ENCODE data around the gene UMPS.

DNA sequence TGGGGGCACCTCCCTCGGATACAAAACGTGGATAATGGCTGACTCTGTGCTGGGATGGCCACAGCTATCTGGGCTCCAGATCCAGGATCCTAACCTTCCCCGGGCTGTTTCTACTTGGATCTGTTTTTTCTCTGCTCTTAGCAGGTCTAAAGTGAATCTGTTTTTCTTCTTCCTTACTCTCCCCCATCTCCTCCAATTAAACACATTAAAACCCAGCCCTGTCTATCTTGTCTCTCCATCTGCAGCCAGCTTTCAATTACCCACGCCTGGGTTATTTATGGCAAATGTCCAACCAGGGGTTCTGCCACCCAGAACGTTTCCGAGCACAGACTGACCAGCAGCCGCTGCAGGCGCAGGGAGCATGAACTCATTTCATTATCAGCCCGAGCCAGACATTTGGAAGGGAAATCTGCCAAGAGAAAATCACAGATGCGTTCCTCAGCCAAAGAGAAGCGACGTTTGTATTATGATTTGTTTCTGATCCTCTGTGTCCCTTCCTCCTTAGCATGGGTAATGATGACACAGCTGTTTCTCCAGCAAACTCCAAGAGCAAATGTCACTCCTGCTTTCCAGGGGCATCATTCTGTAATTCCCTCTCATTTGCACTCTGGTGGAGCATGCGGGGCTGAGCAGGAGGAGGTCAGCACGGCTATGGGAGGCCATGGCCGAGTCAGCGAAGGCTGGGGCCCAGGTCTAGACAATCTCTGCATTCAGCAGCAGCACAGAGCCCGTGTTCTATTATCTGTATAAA lies 42.0 kb downstream of the UMPS start:
- no peak for TF ChIP-seq GATA1 (IDR thresholded peaks at IDR 0.05; ENCODE audit: low read depth, low read length)
- no peak for TF ChIP-seq POLR2A (IDR thresholded peaks at IDR 0.05; ENCODE audit: low read length)
